Lung (tissue), 12 donors: ENCODE data around the gene VPS13D. TPM values are rescaled to one million over a fixed set of nuclear protein-coding genes. Genes with fewer than 3 reads are reported as not detected.

Experiments
- ATAC-seq: fragments of 200-7000 bp; cut with Tn5 transposase; one replicate; pipeline ENCODE4 v1.9.1; 2020; ENCODE audit warnings: moderate number of reproducible peaks; ENCODE audit not compliant: insufficient read depth, low FRiP score
- DNase-seq, 3 donors: peaks; one replicate each; pipeline ENCODE4 v3.0.0-alpha.2; 2013 to 2017
- H3K27ac ChIP-seq, 2 donors: one replicate each; pipeline ENCODE4 v1.5.1; 2013; ENCODE audit warnings: mild to moderate bottlenecking in 2 of 2, moderate library complexity in 2 of 2, control low read depth in 1 of 2, inconsistent platforms in 1 of 2, low read depth in 1 of 2, low read length in 1 of 2
- H3K27me3 ChIP-seq, 3 donors: one replicate each; pipeline ENCODE4 v1.5.1; 2013; ENCODE audit warnings: low read length in 2 of 3; ENCODE audit not compliant: control insufficient read depth in 3 of 3, insufficient read depth in 3 of 3
- H3K36me3 ChIP-seq, 4 donors: one replicate each; pipeline ENCODE4 v1.5.1; 2013; ENCODE audit warnings: low read length in 4 of 4, mild to moderate bottlenecking in 1 of 4, moderate library complexity in 1 of 4; ENCODE audit not compliant: control insufficient read depth in 4 of 4, insufficient read depth in 4 of 4
- H3K4me1 ChIP-seq, 5 donors: one replicate each; pipeline ENCODE4 v1.5.1; 2013; ENCODE audit warnings: low read length in 5 of 5, mild to moderate bottlenecking in 2 of 5, moderate library complexity in 1 of 5; ENCODE audit not compliant: control insufficient read depth in 5 of 5, insufficient read depth in 5 of 5
- H3K4me3 ChIP-seq: one replicate; pipeline ENCODE4 v1.5.1; 2013; ENCODE audit warnings: mild to moderate bottlenecking, control low read depth, moderate library complexity
- H3K9ac ChIP-seq, 2 donors: one replicate each; pipeline ENCODE4 v1.5.1; 2013; ENCODE audit warnings: low read length in 2 of 2, control low read depth in 1 of 2; ENCODE audit not compliant: insufficient read depth in 1 of 2
- H3K9me3 ChIP-seq, 4 donors: one replicate each; pipeline ENCODE4 v1.5.1; 2013; ENCODE audit warnings: low read length in 3 of 4, mild to moderate bottlenecking in 1 of 4, moderate library complexity in 1 of 4; ENCODE audit not compliant: control insufficient read depth in 4 of 4, insufficient read depth in 3 of 4
- WGBS, 2 donors: extraction: QIAGEN DNeasy Blood & Tissue Kit; methylation state at CpG; one replicate each; pipeline ENCODE4 v1.1.7; 2013; 5-methylcytosine and 5-hydroxymethylcytosine counted together
- polyA plus RNA-seq, 2 donors: library from polyadenylated mRNA; stranded (reverse); fragments of 200-250 nt; gene quantifications; one replicate each; pipeline ENCODE4 v1.2.1, GENCODE V29; 2013
- total RNA-seq, 2 donors: library from RNA; depleted of rRNA in 1 of 2; stranded (reverse); fragments of >200 nt in 1 of 2; gene quantifications; one replicate each; pipeline ENCODE4 v1.2.1, GENCODE V29; 2014 to 2021
- TF ChIP-seq, protein P1 (sequence below): IDR thresholded peaks from 2 replicates; pipeline ENCODE4 v1.5.1; 2012; ENCODE audit warnings: mild to moderate bottlenecking; ENCODE audit errors: control extremely low read depth, extremely low read depth
- donor health status: control.
- donor health status: control.
- donor health status: Bipolar disorder and iron deficiency.
- donor health status: healthy.
- donor health status: DM: yes; HTN: yes; CAD: no.

The VPS13D gene
- total and polyA plus RNA-seq, 4 donors: 18.4 to 76.0 (median 37.5) TPM

DNA sequence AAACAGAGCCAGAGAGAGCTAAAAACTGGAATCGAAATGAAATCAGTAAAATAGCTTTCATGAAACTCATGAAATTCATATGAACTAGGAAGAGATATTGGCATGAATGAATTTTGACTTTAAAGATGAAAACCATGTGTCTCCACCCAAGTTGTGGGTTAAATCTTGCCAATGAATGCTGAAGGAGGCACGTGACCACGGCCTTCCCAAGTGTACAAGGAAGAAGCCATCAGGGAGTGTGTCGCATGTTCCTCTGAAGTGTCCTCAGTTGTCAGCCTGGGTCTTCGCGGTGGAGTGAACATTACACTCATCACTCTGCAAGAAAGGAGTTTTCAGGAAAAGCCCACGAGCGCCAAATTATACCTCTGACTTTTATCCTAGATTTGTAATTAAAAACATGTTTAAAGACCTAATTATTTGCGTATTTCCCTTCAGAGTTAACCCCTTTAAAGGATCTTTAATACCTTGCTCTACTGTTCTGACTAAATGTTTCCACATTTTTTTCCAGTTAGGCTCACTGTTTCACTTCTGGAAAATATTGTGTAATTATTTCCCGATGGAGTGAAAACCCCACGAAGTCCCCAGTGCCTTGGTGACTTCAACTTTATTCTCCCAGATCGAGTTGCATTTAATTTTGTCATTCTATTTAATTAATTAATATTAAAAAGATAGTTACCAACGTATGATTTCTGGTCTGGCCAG, 269.9 kb downstream of the VPS13D start:
- Histone ChIP-seq H3K27ac (no peak overlapping the region), H3K4me1 (peaks cover 7 to 23% (median 13%) of the 10 kb centered on the region in 5 donors), H3K9me3 (no peaks in the 10 kb centered on the region), H3K27me3 (no peaks in the 10 kb centered on the region), H3K36me3 (peaks cover 0 to 12% (median 7%) of the 10 kb centered on the region in 4 donors), H3K4me3 (no peak overlapping the region), H3K9ac (no peak overlapping the region)
- ATAC-seq: no peak
- no peak for DNase-seq
- WGBS, 2 donors: 86 to 89% methylated on average over 13 of the region's 13 CpGs
- TF ChIP-seq, protein P1, sequence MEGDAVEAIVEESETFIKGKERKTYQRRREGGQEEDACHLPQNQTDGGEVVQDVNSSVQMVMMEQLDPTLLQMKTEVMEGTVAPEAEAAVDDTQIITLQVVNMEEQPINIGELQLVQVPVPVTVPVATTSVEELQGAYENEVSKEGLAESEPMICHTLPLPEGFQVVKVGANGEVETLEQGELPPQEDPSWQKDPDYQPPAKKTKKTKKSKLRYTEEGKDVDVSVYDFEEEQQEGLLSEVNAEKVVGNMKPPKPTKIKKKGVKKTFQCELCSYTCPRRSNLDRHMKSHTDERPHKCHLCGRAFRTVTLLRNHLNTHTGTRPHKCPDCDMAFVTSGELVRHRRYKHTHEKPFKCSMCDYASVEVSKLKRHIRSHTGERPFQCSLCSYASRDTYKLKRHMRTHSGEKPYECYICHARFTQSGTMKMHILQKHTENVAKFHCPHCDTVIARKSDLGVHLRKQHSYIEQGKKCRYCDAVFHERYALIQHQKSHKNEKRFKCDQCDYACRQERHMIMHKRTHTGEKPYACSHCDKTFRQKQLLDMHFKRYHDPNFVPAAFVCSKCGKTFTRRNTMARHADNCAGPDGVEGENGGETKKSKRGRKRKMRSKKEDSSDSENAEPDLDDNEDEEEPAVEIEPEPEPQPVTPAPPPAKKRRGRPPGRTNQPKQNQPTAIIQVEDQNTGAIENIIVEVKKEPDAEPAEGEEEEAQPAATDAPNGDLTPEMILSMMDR: no peak

DNA sequence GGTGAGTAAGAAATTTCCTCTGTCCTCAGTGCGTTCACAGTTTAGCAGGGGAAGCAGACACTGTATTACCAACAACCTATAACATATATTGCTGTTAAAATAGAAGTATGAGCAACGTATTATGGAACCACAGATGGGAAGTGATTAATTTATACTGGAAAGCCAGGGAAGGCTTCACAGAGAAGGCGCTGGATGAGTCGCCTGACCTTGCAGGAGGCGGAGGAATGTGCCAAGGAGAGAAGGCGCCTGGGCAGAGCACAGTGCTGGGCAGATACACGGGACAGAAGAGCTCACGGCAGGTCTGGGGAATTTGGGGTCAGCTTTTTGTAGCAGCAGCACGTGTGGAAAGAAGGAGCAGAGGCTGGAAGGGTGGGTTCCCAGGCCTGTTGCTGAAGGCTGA, 271.8 kb downstream of the VPS13D start:
- TF ChIP-seq, protein P1: no peak
- 91 to 94% methylated on average over 9 of the region's 9 CpGs for WGBS, 2 donors
- H3K27me3 ChIP-seq: no peaks in the 10 kb centered on the region
- H3K9me3 ChIP-seq: no peaks in the 10 kb centered on the region
- no peak for ATAC-seq
- H3K4me1 ChIP-seq: peaks cover under 1 to 19% (median 10%) of the 10 kb centered on the region in 5 donors
- no peak overlapping the region for H3K27ac ChIP-seq
- H3K36me3 ChIP-seq: peaks cover 0 to 15% (median 7%) of the 10 kb centered on the region in 4 donors
- DNase-seq: no peak
- no peak overlapping the region for H3K9ac ChIP-seq
- H3K4me3 ChIP-seq: no peak overlapping the region

DNA sequence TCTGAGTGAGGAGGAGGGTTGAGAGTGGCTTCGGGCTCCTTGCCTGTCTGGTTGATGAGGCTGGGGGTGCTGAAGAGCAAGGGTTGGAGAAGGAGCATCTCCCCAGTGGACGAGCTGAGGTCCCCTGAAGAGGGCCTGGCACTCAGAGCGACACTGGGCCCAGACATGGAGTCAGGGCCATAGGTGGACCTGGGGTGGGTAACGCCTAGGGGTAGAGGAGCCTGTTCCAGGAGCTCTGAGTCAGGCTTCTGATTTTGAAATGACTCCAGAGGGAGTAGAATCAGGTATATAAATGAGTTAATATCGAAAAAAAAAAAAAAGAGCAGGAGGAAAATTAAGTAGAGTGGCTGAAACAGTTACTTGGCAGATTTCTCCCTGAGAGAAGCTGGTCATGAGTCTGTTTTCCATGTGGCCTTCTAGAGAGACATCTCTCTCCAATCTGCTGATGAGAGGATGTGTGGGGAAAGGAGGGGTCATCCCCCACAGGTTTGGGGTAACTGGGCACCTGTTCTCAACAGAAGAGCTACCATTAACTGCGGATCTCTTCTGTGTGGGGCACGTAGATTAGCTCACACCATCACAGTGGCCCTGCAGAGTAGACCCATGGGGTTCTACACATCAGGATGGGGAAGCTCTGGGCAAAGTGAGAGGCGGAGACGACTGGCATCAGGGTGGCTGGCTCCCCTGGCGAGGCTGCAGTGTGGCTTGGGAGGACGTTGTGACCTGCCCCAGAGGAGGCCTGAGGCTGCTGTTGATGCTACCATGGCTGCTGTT, 272.7 kb downstream of the VPS13D start:
- no peak overlapping the region for H3K27ac ChIP-seq
- ATAC-seq: no peak
- peaks cover 0 to 19% (median 5%) of the 10 kb centered on the region in 5 donors for H3K4me1 ChIP-seq
- H3K4me3 ChIP-seq: no peak overlapping the region
- DNase-seq: no peak
- WGBS, 2 donors: 90 to 95% methylated on average over 11 of the region's 11 CpGs
- H3K9me3 ChIP-seq: no peaks in the 10 kb centered on the region
- H3K9ac ChIP-seq: no peak overlapping the region
- H3K27me3 ChIP-seq: no peaks in the 10 kb centered on the region
- TF ChIP-seq, protein P1: no peak
- peaks cover 3 to 16% (median 6%) of the 10 kb centered on the region in 4 donors for H3K36me3 ChIP-seq
